GM12874 (cell line): Measurements from ENCODE around the gene NAT8L.

Experiments used
- TF ChIP-seq, protein P1 (sequence below): IDR thresholded peaks from 2 replicates; pipeline ENCODE4 v1.5.1; 2011; ENCODE audit warnings: low read depth, mild to moderate bottlenecking, control low read depth, low read length, moderate library complexity; ENCODE audit not compliant: insufficient read depth

NAT8L gene

DNA sequence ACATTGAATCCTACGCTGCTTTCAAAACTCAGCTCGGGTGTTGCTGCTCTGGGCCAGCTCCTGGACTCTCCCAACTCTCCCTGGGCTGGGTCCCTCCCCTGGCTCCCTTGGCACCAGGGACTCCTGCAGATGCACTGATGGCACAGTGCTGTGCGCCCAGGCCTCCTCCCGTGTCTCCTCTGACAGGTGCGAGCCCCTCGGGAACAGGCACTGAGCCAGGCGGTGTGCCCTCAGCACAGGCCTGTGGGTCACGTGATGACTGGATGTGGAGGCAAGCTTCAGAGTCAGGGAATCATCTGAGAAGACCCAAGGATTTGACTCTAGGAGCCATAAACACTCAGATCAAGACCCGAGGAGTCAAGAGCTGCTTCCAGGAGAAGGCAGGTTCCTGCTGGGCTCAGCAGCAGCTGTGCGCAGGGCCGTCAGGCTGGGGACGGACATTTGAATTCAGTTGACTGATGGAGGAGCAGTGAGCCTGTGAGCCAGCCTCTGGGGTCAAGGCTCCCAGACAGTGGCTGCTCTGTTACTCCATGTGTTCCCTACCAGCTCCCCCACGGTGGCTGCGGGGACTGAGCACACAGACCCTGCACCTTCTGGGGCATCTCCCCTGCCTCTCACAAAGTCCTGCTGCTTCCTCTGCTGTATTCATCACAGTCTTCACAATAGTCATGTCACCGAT lies 33.0 kb downstream of the NAT8L start:
- TF ChIP-seq, protein P1, sequence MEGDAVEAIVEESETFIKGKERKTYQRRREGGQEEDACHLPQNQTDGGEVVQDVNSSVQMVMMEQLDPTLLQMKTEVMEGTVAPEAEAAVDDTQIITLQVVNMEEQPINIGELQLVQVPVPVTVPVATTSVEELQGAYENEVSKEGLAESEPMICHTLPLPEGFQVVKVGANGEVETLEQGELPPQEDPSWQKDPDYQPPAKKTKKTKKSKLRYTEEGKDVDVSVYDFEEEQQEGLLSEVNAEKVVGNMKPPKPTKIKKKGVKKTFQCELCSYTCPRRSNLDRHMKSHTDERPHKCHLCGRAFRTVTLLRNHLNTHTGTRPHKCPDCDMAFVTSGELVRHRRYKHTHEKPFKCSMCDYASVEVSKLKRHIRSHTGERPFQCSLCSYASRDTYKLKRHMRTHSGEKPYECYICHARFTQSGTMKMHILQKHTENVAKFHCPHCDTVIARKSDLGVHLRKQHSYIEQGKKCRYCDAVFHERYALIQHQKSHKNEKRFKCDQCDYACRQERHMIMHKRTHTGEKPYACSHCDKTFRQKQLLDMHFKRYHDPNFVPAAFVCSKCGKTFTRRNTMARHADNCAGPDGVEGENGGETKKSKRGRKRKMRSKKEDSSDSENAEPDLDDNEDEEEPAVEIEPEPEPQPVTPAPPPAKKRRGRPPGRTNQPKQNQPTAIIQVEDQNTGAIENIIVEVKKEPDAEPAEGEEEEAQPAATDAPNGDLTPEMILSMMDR, result no peak

DNA sequence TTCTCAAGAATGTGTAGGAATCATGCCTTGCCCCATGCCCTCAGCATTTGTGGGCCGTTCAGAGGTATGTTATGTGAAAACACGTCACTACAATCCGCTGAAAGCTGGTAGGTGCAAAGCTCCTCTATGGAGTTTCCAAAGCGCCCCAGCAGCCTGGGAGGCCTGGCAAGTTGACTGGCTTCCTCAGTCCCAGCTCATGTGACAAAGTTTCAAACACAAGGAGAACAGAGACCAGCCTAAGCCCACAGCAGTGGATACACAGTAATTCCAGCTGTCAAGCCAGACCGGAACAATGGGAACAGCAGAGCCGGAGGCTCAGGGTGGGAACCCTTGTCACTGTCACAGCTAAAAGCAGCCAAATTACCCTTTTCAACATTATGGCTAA lies 33.5 kb downstream of the NAT8L start:
- TF ChIP-seq, protein P1, result no peak

DNA sequence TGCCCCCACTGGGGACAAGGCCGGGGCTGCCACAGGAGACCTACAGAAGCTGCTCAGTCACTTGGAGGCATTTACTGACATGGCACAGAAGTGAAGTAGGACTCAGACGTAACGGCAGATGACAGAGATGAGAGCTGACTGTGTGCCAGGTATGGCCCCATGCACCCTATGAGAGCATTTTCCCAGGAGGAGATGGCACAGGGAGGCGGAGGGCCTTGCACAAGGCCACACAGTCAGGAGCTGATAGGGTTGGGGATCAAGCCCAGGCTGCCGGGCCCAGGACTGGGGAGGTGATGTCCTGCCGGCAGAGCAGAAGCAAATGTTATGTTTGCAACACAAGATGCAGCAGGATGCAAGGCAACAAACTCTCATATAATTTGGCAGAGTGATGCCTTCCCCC lies 34.1 kb downstream of the NAT8L start:
- TF ChIP-seq, protein P1, result no peak

DNA sequence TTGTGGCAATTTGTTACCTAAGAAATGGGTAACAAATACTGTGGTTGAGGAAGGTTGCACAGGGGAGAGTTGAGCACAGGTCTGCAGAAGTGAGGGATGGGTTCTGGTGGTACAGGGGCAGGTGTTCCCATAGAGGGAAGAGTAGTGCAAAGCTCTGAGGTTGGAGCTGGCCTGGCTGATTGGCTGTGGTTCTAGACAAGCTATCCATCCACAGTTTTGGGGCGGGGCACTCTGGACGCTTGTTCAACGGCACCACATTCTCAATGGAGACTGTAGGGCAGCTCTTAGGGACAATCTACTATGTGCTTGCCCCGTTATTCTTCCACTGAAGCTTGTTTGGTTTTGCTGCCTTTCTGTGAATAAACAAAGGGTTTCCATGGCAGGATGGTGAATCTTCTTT lies 35.4 kb downstream of the NAT8L start:
- TF ChIP-seq, protein P1, result no peak

DNA sequence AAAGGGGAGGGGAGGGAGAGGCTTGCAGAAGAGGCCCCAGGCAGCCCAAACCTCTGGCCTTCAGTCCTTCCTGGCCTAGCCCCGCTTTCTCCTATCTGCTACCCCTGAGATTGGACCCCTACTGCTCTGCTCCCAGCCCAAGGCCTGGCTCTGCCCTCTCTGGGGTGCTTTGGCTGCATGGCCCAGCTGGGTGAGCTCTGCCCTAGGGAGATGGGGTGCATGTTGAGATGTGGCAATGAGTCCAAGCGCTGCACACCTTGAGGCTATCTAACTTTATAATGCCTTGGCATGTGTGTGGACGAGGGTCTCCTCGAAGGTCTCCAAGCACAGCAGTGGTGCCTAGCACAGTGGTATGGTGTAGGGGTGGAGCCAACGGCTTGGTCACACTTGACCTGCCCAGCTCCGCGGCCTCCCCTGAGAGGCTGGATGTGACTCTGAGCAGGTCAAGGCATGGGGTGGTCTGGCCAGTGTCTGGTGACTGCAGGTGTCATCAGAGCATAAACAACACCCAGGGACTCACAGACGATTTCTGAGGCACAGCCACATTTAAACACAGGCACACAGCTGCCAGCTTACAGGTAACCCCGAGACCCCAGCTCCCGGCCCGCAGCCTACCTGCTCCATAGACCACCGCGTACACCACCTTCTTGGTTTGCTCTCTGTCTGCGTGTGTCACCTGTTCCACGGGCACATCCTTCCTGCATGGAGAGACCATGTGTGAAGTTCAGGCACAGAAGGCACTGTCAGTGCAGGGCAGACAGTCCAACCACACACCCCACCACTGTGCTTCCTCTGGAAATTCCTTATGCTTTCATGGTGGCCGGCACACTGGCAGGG lies 36.3 kb downstream of the NAT8L start:
- TF ChIP-seq, protein P1, result no peak

DNA sequence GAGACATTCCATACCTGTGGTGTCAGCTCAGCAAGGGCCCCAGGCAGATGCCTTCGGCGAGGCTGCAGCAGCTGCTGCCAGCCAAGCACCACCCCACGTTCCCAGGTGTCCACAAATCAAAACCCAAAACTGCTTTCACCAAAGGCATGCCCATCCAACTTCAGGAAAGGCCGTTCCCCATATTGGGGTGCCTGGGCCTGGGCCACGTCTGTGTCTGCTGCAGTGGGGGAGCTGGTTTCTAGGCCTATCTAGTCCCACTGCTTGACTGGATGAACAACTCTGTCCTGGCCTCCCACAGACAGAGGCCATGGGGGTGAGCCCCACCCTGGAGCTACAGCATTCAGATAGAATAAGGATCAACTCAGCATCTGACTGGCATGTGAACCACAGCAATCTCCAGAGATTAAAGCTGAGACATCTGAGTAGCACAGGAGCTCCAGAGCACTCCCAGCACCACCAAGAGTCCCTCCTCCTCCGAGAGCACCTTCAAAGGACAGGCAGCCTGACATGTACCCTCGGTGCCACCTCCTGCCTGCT lies 37.0 kb downstream of the NAT8L start:
- TF ChIP-seq, protein P1, result no peak

DNA sequence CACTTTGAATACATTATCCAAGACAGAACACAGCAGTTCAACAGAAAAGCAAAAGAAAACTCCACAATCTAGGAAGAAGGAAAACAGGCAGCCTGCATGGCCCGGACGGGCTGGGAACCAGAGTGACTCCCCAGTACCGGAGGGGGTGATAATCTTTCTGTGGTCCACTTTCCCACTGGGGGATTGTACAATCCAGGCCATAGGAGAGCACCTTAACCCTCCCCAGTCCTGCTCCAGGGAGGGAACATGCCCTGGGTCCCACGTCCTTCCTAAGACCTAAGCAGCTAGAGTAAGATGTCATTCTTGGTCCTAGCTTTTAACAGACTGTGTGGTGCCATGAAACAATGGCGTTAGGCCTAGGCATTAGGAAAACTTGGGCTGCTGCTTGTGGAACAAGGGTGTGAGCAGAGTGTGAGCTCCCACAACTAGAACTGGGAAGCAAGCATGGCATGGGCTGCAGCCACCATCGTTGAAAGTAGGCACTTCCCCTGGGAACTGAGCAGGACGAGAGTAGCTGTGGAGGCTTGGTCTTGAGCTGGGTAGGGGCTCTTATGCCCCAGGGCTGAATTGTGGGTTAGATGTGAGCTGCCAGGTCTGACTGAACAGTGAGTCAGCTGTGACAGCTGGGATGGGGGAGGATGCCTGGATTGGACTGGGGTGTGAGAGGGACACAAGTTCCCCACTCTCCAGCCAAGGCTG lies 42.4 kb downstream of the NAT8L start:
- TF ChIP-seq, protein P1, result no peak
